Suprapubic skin (tissue), 4 donors: ENCODE data around the gene ATP1B1.

Source experiments
- CTCF ChIP-seq, 2 donors: fragments of 200-600 bp in 1 of 2; fragments of 450-650 bp in 1 of 2; sonication (generic) in 1 of 2; IDR thresholded peaks; one replicate each; pipeline ENCODE4 v1.5.1; 2016 to 2019; ENCODE audit warnings: antibody characterized with exemption in 2 of 2, mild to moderate bottlenecking in 1 of 2, moderate library complexity in 1 of 2
- EP300 ChIP-seq: sonication (generic); formaldehyde crosslinking; IDR thresholded peaks from one replicate; pipeline ENCODE4 v1.6.1; 2017; ENCODE audit warnings: antibody characterized with exemption
- POLR2AphosphoS5 ChIP-seq, 3 donors: sonication (generic); formaldehyde crosslinking; IDR thresholded peaks; one replicate each; pipeline ENCODE4 v1.6.1; 2017; ENCODE audit warnings: antibody characterized with exemption in 3 of 3

DNA sequence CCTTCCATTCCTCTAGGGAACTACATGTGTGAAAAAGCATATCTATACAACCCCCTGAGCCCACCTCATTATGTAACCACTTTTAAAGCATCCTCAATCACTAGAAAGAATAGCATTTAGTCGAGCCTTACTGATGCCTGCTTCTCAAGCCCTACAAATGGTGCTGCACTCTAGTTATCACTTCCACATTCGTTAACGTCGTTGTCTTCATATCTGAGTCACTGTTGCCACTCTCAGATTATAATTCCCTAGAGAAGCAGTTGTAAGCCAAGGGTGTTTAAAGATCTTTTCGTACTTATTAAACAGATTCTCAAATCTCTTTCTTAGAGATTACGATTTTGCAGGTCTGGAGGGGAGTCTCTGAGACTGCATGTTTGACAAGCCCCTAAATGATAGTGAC lies 16.5 kb downstream of the ATP1B1 start:
- TF ChIP-seq POLR2AphosphoS5 (IDR thresholded peaks at IDR 0.05) (no peak), EP300 (no peak), CTCF (IDR thresholded peaks at IDR 0.05) (no peak)
